Measurements from ENCODE around the gene ATF6. TPM values are rescaled to one million over a fixed set of nuclear protein-coding genes. Genes with fewer than 3 reads are reported as not detected.
A peak's percentile ranks its signal among the peaks of the same experiment; 100 is the strongest.
"Not testable (repeated sequence)": the region's sequence is repeated elsewhere in the genome, so short reads cannot be mapped to it uniquely, and the experiment has no call there.

The ATF6 gene
- total RNA-seq, 1 experiment from 2014 or later: 16.4 TPM

DNA sequence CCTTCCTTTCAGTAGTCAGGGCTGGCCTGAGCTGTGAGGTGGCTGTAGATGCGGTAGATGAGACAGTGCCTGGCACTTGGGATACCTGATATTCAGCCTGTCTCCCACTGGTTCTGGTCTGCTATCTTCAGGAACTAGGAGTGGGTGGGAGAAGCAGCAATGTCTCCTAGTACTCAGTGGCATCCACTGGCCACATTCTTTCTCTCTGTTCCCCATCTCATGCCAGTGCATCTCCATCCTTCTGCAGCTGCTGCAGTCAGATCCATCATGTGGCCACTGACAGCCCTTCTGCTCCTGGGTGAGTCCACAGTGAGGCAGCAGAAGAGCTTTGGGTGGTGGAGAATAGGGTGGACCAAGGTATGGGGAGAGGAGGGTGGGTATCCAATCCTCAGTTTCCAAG is 43.7 kb upstream of the ATF6 start:
- BruUV-seq (replicated peaks): no TSS peak
- ChIA-PET POLR2A (interaction anchor here (0.5 kb wide), 1 partner anchor 536 kb away, joined by 3 read pairs; no protein-coding TSS in a partner anchor), CTCF (no interaction called here)

GRCh38 chr1:161723459-161724141 is 42.5 kb upstream of the ATF6 start:
- no peak for ATAC-seq
- no peaks in the 10 kb centered on the region for H3K27me3 ChIP-seq (ENCODE audit: control insufficient read depth, insufficient read depth, low read length)
- peaks cover 3% of the 10 kb centered on the region; the same call in 1 of the 2 replicates for H3K4me1 ChIP-seq (ENCODE audit: control insufficient read depth, insufficient read depth, low read length)
- BruUV-seq (replicated peaks): no TSS peak
- POLR2A ChIA-PET: no interaction called here
- H3K9me3 ChIP-seq (ENCODE audit: control insufficient read depth, insufficient read depth, low read depth, low read length): no peaks in the 10 kb centered on the region
- CTCF ChIA-PET: no interaction called here
- intact Hi-C loops (cut with micrococcal nuclease; ENCODE audit: unreplicated experiment) (no loop called here), in situ Hi-C loops (cut with HindIII; ENCODE audit: low pct_unique_long_range_greater_than_20kb, low sequenced_read_pairs) (no loop called here)
- TF ChIP-seq REST (IDR thresholded peaks at IDR 0.05; ENCODE audit: insufficient read depth in 1 of 2, low read depth in 2 of 2, low read length in 1 of 2) (no peak), POLR2AphosphoS5 (IDR thresholded peaks at IDR 0.05; ENCODE audit: low read depth, low read length) (no peak)
- TF ChIP-seq, protein P1, sequence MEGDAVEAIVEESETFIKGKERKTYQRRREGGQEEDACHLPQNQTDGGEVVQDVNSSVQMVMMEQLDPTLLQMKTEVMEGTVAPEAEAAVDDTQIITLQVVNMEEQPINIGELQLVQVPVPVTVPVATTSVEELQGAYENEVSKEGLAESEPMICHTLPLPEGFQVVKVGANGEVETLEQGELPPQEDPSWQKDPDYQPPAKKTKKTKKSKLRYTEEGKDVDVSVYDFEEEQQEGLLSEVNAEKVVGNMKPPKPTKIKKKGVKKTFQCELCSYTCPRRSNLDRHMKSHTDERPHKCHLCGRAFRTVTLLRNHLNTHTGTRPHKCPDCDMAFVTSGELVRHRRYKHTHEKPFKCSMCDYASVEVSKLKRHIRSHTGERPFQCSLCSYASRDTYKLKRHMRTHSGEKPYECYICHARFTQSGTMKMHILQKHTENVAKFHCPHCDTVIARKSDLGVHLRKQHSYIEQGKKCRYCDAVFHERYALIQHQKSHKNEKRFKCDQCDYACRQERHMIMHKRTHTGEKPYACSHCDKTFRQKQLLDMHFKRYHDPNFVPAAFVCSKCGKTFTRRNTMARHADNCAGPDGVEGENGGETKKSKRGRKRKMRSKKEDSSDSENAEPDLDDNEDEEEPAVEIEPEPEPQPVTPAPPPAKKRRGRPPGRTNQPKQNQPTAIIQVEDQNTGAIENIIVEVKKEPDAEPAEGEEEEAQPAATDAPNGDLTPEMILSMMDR (IDR thresholded peaks at IDR 0.05): no peak
- no peaks in the 10 kb centered on the region; the same call in 1 of the 2 replicates for H3K36me3 ChIP-seq (ENCODE audit: control insufficient read depth, insufficient read depth, low read length)
- no peak overlapping the region for H3K4me3 ChIP-seq (ENCODE audit: low read depth in 2 of 2, low read length in 2 of 2)
- DNase-seq (ENCODE audit: low read depth, low spot score): no peak
- H3K27ac ChIP-seq (ENCODE audit: low read length): no peak overlapping the region

More for the DNA sequence above, 43.7 kb upstream of the ATF6 start:
- intact Hi-C loops (cut with micrococcal nuclease; ENCODE audit: unreplicated experiment): no loop called here
- DNase-seq (ENCODE audit: low read depth, low spot score) (no peak), ATAC-seq (no peak)
- H3K27ac ChIP-seq (ENCODE audit: low read length): no peak overlapping the region
- no peak for TF ChIP-seq REST (IDR thresholded peaks at IDR 0.05; ENCODE audit: insufficient read depth in 1 of 2, low read depth in 2 of 2, low read length in 1 of 2)
- TF ChIP-seq SIN3A (IDR thresholded peaks at IDR 0.05; ENCODE audit: borderline replicate concordance, insufficient read depth, low read depth, low read length): no peak
- no peak for TF ChIP-seq POLR2AphosphoS5 (IDR thresholded peaks at IDR 0.05; ENCODE audit: low read depth, low read length)
- TF ChIP-seq, protein P1 (IDR thresholded peaks at IDR 0.05): no peak
- no peak for TF ChIP-seq TCF7L2 (IDR thresholded peaks at IDR 0.05; ENCODE audit: low read depth, low read length)
- in situ Hi-C loops (cut with HindIII; ENCODE audit: low pct_unique_long_range_greater_than_20kb, low sequenced_read_pairs): no loop called here
- H3K27me3 ChIP-seq (ENCODE audit: control insufficient read depth, insufficient read depth, low read length): no peaks in the 10 kb centered on the region
- no peaks in the 10 kb centered on the region for H3K4me1 ChIP-seq (ENCODE audit: control insufficient read depth, insufficient read depth, low read length)
- no peak overlapping the region for H3K4me3 ChIP-seq (ENCODE audit: low read depth in 2 of 2, low read length in 2 of 2)
- no peaks in the 10 kb centered on the region for H3K9me3 ChIP-seq (ENCODE audit: control insufficient read depth, insufficient read depth, low read depth, low read length)
- no peaks in the 10 kb centered on the region; the same call in 1 of the 2 replicates for H3K36me3 ChIP-seq (ENCODE audit: control insufficient read depth, insufficient read depth, low read length)

- H3K9me3 ChIP-seq (ENCODE audit: control insufficient read depth, insufficient read depth, low read depth, low read length); POLR2A ChIA-PET; intact Hi-C loops (cut with micrococcal nuclease; ENCODE audit: unreplicated experiment); H3K27ac ChIP-seq (ENCODE audit: low read length); H3K36me3 ChIP-seq (ENCODE audit: control insufficient read depth, insufficient read depth, low read length); H3K4me1 ChIP-seq (ENCODE audit: control insufficient read depth, insufficient read depth, low read length); H3K27me3 ChIP-seq (ENCODE audit: control insufficient read depth, insufficient read depth, low read length); BruUV-seq (replicated peaks); ATAC-seq; DNase-seq (ENCODE audit: low read depth, low spot score): not testable (repeated sequence)
- CTCF ChIA-PET: interaction anchor here (2.4 kb wide), 1 partner anchor 12 kb away, joined by 9 read pairs; no protein-coding TSS in a partner anchor
- peak overlapping the region; percentile 56 to 89 for H3K4me3 ChIP-seq (ENCODE audit: low read depth in 2 of 2, low read length in 2 of 2)
- in situ Hi-C loops (cut with HindIII; ENCODE audit: low pct_unique_long_range_greater_than_20kb, low sequenced_read_pairs): loop anchor here (25.0 kb wide), 1 partner anchor 188 kb away; the partner anchor contains the start of gene FCGR3A
Measured at GRCh38 chr1:161725258-161725907, 40.7 kb upstream of the ATF6 start.

Data from Panc1 (cell line).